GM20431 (cell line): Measurements from ENCODE around the gene SAMMSON.

Experiments
- in situ Hi-C: fragments of 300-500 bp; cut with MseI, MboI; formaldehyde crosslinking; loops from one replicate; pipeline ENCODE4 v1.15.0; 2020; ENCODE audit warnings: low sequenced_read_pairs; ENCODE audit not compliant: unreplicated experiment

Gene SAMMSON

GRCh38 chr3:70006089-70006488, 6.6 kb downstream of the SAMMSON start:
- in situ Hi-C loops: no loop called here

GRCh38 chr3:70010346-70010745, 10.8 kb downstream of the SAMMSON start:
- in situ Hi-C loops: no loop called here

GRCh38 chr3:70011582-70011981, 12.0 kb downstream of the SAMMSON start:
- in situ Hi-C loops: no loop called here

- in situ Hi-C loops: no loop called here
Measured at GRCh38 chr3:70020906-70021660, 21.6 kb downstream of the SAMMSON start.

GRCh38 chr3:70028361-70028760, 28.8 kb downstream of the SAMMSON start:
- in situ Hi-C loops: no loop called here

- in situ Hi-C loops: no loop called here
Measured at GRCh38 chr3:70038693-70039092, 39.2 kb downstream of the SAMMSON start.

- in situ Hi-C loops: no loop called here
Measured at GRCh38 chr3:70040386-70040785, 40.9 kb downstream of the SAMMSON start.

- in situ Hi-C loops: no loop called here
Measured at GRCh38 chr3:70042641-70043040, 43.1 kb downstream of the SAMMSON start.

GRCh38 chr3:70049761-70050160, 50.2 kb downstream of the SAMMSON start:
- in situ Hi-C loops: no loop called here

- in situ Hi-C loops: no loop called here
Measured at GRCh38 chr3:70053293-70053692, 53.8 kb downstream of the SAMMSON start.

- in situ Hi-C loops: no loop called here
Measured at GRCh38 chr3:70056081-70056480, 56.5 kb downstream of the SAMMSON start.

- in situ Hi-C loops: no loop called here
Measured at GRCh38 chr3:70057426-70057825, 57.9 kb downstream of the SAMMSON start.

GRCh38 chr3:70061096-70061495, 61.6 kb downstream of the SAMMSON start:
- in situ Hi-C loops: no loop called here

- in situ Hi-C loops: no loop called here
Measured at GRCh38 chr3:70064194-70064779, 64.8 kb downstream of the SAMMSON start.

GRCh38 chr3:70065696-70066253, 66.2 kb downstream of the SAMMSON start:
- in situ Hi-C loops: no loop called here

- in situ Hi-C loops: no loop called here
Measured at GRCh38 chr3:70067860-70068521, 68.5 kb downstream of the SAMMSON start.

- in situ Hi-C loops: no loop called here
Measured at GRCh38 chr3:70069557-70069956, 70.0 kb downstream of the SAMMSON start.

GRCh38 chr3:70071138-70071537, 71.6 kb downstream of the SAMMSON start:
- in situ Hi-C loops: no loop called here

- in situ Hi-C loops: no loop called here
Measured at GRCh38 chr3:70072180-70072579, 72.6 kb downstream of the SAMMSON start.

- in situ Hi-C loops: no loop called here
Measured at GRCh38 chr3:70072754-70073153, 73.2 kb downstream of the SAMMSON start.

GRCh38 chr3:70075101-70075500, 75.6 kb downstream of the SAMMSON start:
- in situ Hi-C loops: no loop called here
